ENCODE data around the gene USP25. TPM values are rescaled to one million over a fixed set of nuclear protein-coding genes. Genes with fewer than 3 reads are reported as not detected.

Gene USP25
- total RNA-seq, 1 donor from 2014 or later, result 36.6 TPM

GRCh38 chr21:15872236-15872635 lies 142.5 kb downstream of the USP25 start:
- DNase-seq (ENCODE audit: low read depth), result no peak
- no peaks in the 10 kb centered on the region for H3K27me3 ChIP-seq (ENCODE audit: control insufficient read depth, insufficient read depth, low read length)
- no peaks in the 10 kb centered on the region for H3K36me3 ChIP-seq (ENCODE audit: control insufficient read depth, insufficient read depth, low read length)
- H3K4me3 ChIP-seq (ENCODE audit: low read depth, low read length), result no peak overlapping the region
- TF ChIP-seq CTCF (IDR thresholded peaks at IDR 0.05; ENCODE audit: insufficient read depth, low read length, poor library complexity, severe bottlenecking), result no peak

- no peaks in the 10 kb centered on the region for H3K36me3 ChIP-seq (ENCODE audit: control insufficient read depth, insufficient read depth, low read length)
- TF ChIP-seq CTCF (IDR thresholded peaks at IDR 0.05; ENCODE audit: insufficient read depth, low read length, poor library complexity, severe bottlenecking), result no peak
- no peak for DNase-seq (ENCODE audit: low read depth)
- H3K4me3 ChIP-seq (ENCODE audit: low read depth, low read length), result no peak overlapping the region
- no peaks in the 10 kb centered on the region for H3K27me3 ChIP-seq (ENCODE audit: control insufficient read depth, insufficient read depth, low read length)
Observed at GRCh38 chr21:15874615-15875014, 144.8 kb downstream of the USP25 start.

GRCh38 chr21:15875286-15875685 lies 145.5 kb downstream of the USP25 start:
- H3K4me3 ChIP-seq (ENCODE audit: low read depth, low read length), result no peak overlapping the region
- DNase-seq (ENCODE audit: low read depth), result no peak
- H3K27me3 ChIP-seq (ENCODE audit: control insufficient read depth, insufficient read depth, low read length), result no peaks in the 10 kb centered on the region
- H3K36me3 ChIP-seq (ENCODE audit: control insufficient read depth, insufficient read depth, low read length), result peaks cover under 1% of the 10 kb centered on the region
- TF ChIP-seq CTCF (IDR thresholded peaks at IDR 0.05; ENCODE audit: insufficient read depth, low read length, poor library complexity, severe bottlenecking), result no peak

GRCh38 chr21:15893902-15894301 lies 164.1 kb downstream of the USP25 start:
- TF ChIP-seq CTCF (IDR thresholded peaks at IDR 0.05; ENCODE audit: insufficient read depth, low read length, poor library complexity, severe bottlenecking), result no peak
- no peak for DNase-seq (ENCODE audit: low read depth)
- no peaks in the 10 kb centered on the region for H3K36me3 ChIP-seq (ENCODE audit: control insufficient read depth, insufficient read depth, low read length)

GRCh38 chr21:15894596-15894995 lies 164.8 kb downstream of the USP25 start:
- peak; percentile 29 for TF ChIP-seq CTCF (IDR thresholded peaks at IDR 0.05; ENCODE audit: insufficient read depth, low read length, poor library complexity, severe bottlenecking)
- no peaks in the 10 kb centered on the region for H3K27me3 ChIP-seq (ENCODE audit: control insufficient read depth, insufficient read depth, low read length)
- H3K36me3 ChIP-seq (ENCODE audit: control insufficient read depth, insufficient read depth, low read length), result no peaks in the 10 kb centered on the region
- H3K4me3 ChIP-seq (ENCODE audit: low read depth, low read length), result no peak overlapping the region
- DNase-seq (ENCODE audit: low read depth), result no peak

More at GRCh38 chr21:15893902-15894301, 164.1 kb downstream of the USP25 start:
- no peaks in the 10 kb centered on the region for H3K27me3 ChIP-seq (ENCODE audit: control insufficient read depth, insufficient read depth, low read length)
- H3K4me3 ChIP-seq (ENCODE audit: low read depth, low read length), result no peak overlapping the region
